ENCODE results near the gene F11R.

DNA sequence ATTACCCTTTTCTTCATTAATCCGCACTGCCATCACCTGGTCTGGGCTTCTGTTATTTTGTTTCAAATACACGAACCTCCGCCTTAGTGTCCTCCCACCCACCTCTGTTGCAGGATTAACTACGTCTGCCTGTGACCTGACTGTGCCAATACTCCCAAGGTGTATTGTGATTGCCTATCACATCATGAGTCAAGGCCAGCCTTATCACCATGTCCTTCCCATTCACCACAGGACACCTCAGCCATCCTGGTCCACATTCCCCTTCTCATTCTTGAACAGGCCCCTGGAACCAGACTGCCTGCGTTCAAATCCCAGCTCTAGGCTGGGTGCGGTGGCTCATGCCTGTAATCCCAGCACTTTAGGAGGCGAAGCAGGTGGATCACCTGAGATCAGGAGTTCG is 14.4 kb downstream of the F11R start:
- TF ChIP-seq, protein P1, sequence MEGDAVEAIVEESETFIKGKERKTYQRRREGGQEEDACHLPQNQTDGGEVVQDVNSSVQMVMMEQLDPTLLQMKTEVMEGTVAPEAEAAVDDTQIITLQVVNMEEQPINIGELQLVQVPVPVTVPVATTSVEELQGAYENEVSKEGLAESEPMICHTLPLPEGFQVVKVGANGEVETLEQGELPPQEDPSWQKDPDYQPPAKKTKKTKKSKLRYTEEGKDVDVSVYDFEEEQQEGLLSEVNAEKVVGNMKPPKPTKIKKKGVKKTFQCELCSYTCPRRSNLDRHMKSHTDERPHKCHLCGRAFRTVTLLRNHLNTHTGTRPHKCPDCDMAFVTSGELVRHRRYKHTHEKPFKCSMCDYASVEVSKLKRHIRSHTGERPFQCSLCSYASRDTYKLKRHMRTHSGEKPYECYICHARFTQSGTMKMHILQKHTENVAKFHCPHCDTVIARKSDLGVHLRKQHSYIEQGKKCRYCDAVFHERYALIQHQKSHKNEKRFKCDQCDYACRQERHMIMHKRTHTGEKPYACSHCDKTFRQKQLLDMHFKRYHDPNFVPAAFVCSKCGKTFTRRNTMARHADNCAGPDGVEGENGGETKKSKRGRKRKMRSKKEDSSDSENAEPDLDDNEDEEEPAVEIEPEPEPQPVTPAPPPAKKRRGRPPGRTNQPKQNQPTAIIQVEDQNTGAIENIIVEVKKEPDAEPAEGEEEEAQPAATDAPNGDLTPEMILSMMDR (IDR thresholded peaks at IDR 0.05): no peak
- TF ChIP-seq POLR2A (IDR thresholded peaks at IDR 0.05): no peak
